GM19452 (cell line): ENCODE results near the gene PRDM10.
A peak's percentile ranks its signal among the peaks of the same experiment; 100 is the strongest.
"Not testable (repeated sequence)": the region's sequence is repeated elsewhere in the genome, so short reads cannot be mapped to it uniquely, and the experiment has no call there.

ENCODE experiments used
- ATAC-seq: cut with Tn5 transposase; IDR thresholded peaks from one replicate; pipeline ENCODE4 v1.9.1; 2021; ENCODE audit not compliant: unreplicated experiment

PRDM10 gene

GRCh38 chr11:129976328-129976727 lies 26.3 kb downstream of the PRDM10 start:
- ATAC-seq, result no peak

GRCh38 chr11:129975543-129975942 lies 27.1 kb downstream of the PRDM10 start:
- no peak for ATAC-seq

- ATAC-seq, result no peak
These were observed 28.0 kb downstream of the PRDM10 start for GRCh38 chr11:129974672-129975071.

- ATAC-seq, result no peak
These were observed 28.4 kb downstream of the PRDM10 start for GRCh38 chr11:129974237-129974636.

- no peak for ATAC-seq
These were observed 28.8 kb downstream of the PRDM10 start for GRCh38 chr11:129973809-129974208.

GRCh38 chr11:129973068-129973467 lies 29.6 kb downstream of the PRDM10 start:
- peak; percentile 88 for ATAC-seq

- ATAC-seq, result no peak
These were observed 30.0 kb downstream of the PRDM10 start for GRCh38 chr11:129972611-129973010.

- not testable (repeated sequence) for ATAC-seq
These were observed 30.8 kb downstream of the PRDM10 start for GRCh38 chr11:129971856-129972255.

GRCh38 chr11:129969920-129970319 lies 32.7 kb downstream of the PRDM10 start:
- no peak for ATAC-seq

- ATAC-seq, result no peak
These were observed 33.8 kb downstream of the PRDM10 start for GRCh38 chr11:129968591-129969419.

GRCh38 chr11:129967996-129968395 lies 34.6 kb downstream of the PRDM10 start:
- no peak for ATAC-seq

GRCh38 chr11:129965248-129965647 lies 37.4 kb downstream of the PRDM10 start:
- no peak for ATAC-seq

GRCh38 chr11:129960216-129961214 lies 42.1 kb downstream of the PRDM10 start:
- peak; percentile 87 for ATAC-seq

GRCh38 chr11:129959687-129960086 lies 42.9 kb downstream of the PRDM10 start:
- ATAC-seq, result peak; percentile 40

GRCh38 chr11:129955282-129955681 lies 47.4 kb downstream of the PRDM10 start:
- ATAC-seq, result no peak

GRCh38 chr11:129954703-129955102 lies 47.9 kb downstream of the PRDM10 start:
- not testable (repeated sequence) for ATAC-seq

- no peak for ATAC-seq
These were observed 50.8 kb downstream of the PRDM10 start for GRCh38 chr11:129951866-129952262.

- no peak for ATAC-seq
These were observed 51.3 kb downstream of the PRDM10 start for GRCh38 chr11:129951201-129951865.

GRCh38 chr11:129950101-129951091 lies 52.2 kb downstream of the PRDM10 start:
- no peak for ATAC-seq

GRCh38 chr11:129948926-129949466 lies 53.6 kb downstream of the PRDM10 start:
- no peak for ATAC-seq
